ENCODE results near the gene RBBP9.

GRCh38 chr20:18436847-18437246, 60.2 kb downstream of the RBBP9 start:
- TF ChIP-seq RBAK (tag by site-specific recombination; IDR thresholded peaks at IDR 0.05) (no peak), ZNF292 (tag by site-specific recombination; IDR thresholded peaks at IDR 0.05; ENCODE audit: borderline replicate concordance, low read depth) (no peak), CTCF (tag by site-specific recombination; IDR thresholded peaks at IDR 0.05) (no peak), ZNF654 (tag by site-specific recombination; IDR thresholded peaks at IDR 0.05; ENCODE audit: low read depth) (no peak), ZXDB (tag by site-specific recombination; IDR thresholded peaks at IDR 0.05) (no peak), ZBTB11 (tag by site-specific recombination; conservative IDR thresholded peaks at IDR 0.05; ENCODE audit: low read depth) (no peak), REST (tag by site-specific recombination; IDR thresholded peaks at IDR 0.05) (no peak), ZNF239 (tag by site-specific recombination; IDR thresholded peaks at IDR 0.05) (no peak), ZNF19 (tag by site-specific recombination; IDR thresholded peaks at IDR 0.05; ENCODE audit: low read depth) (no peak), ZNF24 (tag by site-specific recombination; IDR thresholded peaks at IDR 0.05) (no peak), ZBTB21 (tag by site-specific recombination; IDR thresholded peaks at IDR 0.05) (no peak), HIC1 (tag by site-specific recombination; IDR thresholded peaks at IDR 0.05) (no peak)
